HEK293 (cell line): ENCODE data around the gene TBC1D4.
A peak's percentile ranks its signal among the peaks of the same experiment; 100 is the strongest.

Source experiments
- FEZF1 ChIP-seq: fragments of 450-650 bp; formaldehyde crosslinking; IDR thresholded peaks from 2 replicates; pipeline ENCODE4 v1.5.1; 2016; ENCODE audit warnings: missing biosample characterization, missing genetic modification characterization
- GLIS2 ChIP-seq: fragments of 450-650 bp; formaldehyde crosslinking; IDR thresholded peaks from 2 replicates; pipeline ENCODE4 v1.5.1; 2016; ENCODE audit warnings: missing biosample characterization, missing genetic modification characterization
- IKZF3 ChIP-seq: fragments of 450-650 bp; IDR thresholded peaks from 2 replicates; pipeline ENCODE4 v1.5.0; 2018; ENCODE audit warnings: missing biosample characterization, mild to moderate bottlenecking, missing genetic modification characterization, moderate library complexity
- KLF10 ChIP-seq: fragments of 450-650 bp; IDR thresholded peaks from 2 replicates; pipeline ENCODE4 v1.5.1; 2018; ENCODE audit warnings: missing biosample characterization, mild to moderate bottlenecking, missing genetic modification characterization
- OVOL3 ChIP-seq: fragments of 450-650 bp; formaldehyde crosslinking; IDR thresholded peaks from 2 replicates; pipeline ENCODE4 v1.5.1; 2016; ENCODE audit warnings: missing biosample characterization, missing genetic modification characterization
- ZBTB1 ChIP-seq: fragments of 450-650 bp; formaldehyde crosslinking; IDR thresholded peaks from 2 replicates; pipeline ENCODE4 v1.5.1; 2016; ENCODE audit warnings: missing biosample characterization, missing genetic modification characterization
- ZBTB8A ChIP-seq: fragments of 450-650 bp; formaldehyde crosslinking; IDR thresholded peaks from 2 replicates; pipeline ENCODE4 v1.5.1; 2016; ENCODE audit warnings: missing biosample characterization, missing genetic modification characterization
- ZFP3 ChIP-seq: fragments of 450-650 bp; formaldehyde crosslinking; IDR thresholded peaks from 2 replicates; pipeline ENCODE4 v1.5.1; 2016; ENCODE audit warnings: low read depth, missing biosample characterization, missing genetic modification characterization
- ZFP69B ChIP-seq: fragments of 450-650 bp; formaldehyde crosslinking; IDR thresholded peaks from 2 replicates; pipeline ENCODE4 v1.5.1; 2016; ENCODE audit warnings: missing biosample characterization, missing genetic modification characterization
- ZIC2 ChIP-seq: fragments of 450-650 bp; formaldehyde crosslinking; IDR thresholded peaks from 2 replicates; pipeline ENCODE4 v1.5.1; 2016; ENCODE audit warnings: missing biosample characterization, missing genetic modification characterization
- ZNF132 ChIP-seq: fragments of 450-650 bp; formaldehyde crosslinking; IDR thresholded peaks from 2 replicates; pipeline ENCODE4 v1.5.1; 2017; ENCODE audit warnings: missing biosample characterization, missing genetic modification characterization, borderline replicate concordance
- ZNF138 ChIP-seq: fragments of 450-650 bp; formaldehyde crosslinking; IDR thresholded peaks from 2 replicates; pipeline ENCODE4 v1.5.1; 2016; ENCODE audit warnings: missing biosample characterization, missing genetic modification characterization, borderline replicate concordance
- ZNF175 ChIP-seq: fragments of 450-650 bp; formaldehyde crosslinking; IDR thresholded peaks from 2 replicates; pipeline ENCODE4 v1.5.1; 2016; ENCODE audit warnings: missing biosample characterization, missing genetic modification characterization
- ZNF211 ChIP-seq: fragments of 450-650 bp; formaldehyde crosslinking; IDR thresholded peaks from 2 replicates; pipeline ENCODE4 v1.5.1; 2016; ENCODE audit warnings: low read depth, missing biosample characterization, missing genetic modification characterization
- ZNF239 ChIP-seq: fragments of 450-650 bp; formaldehyde crosslinking; IDR thresholded peaks from 2 replicates; pipeline ENCODE4 v1.5.1; 2016; ENCODE audit warnings: missing biosample characterization, missing genetic modification characterization
- ZNF324 ChIP-seq: fragments of 450-650 bp; formaldehyde crosslinking; IDR thresholded peaks from 2 replicates; pipeline ENCODE4 v1.5.1; 2016; ENCODE audit warnings: missing biosample characterization, missing genetic modification characterization
- ZNF335 ChIP-seq: fragments of 450-650 bp; formaldehyde crosslinking; conservative IDR thresholded peaks from 2 replicates; pipeline ENCODE4 v1.5.1; 2016; ENCODE audit warnings: missing biosample characterization, missing genetic modification characterization
- ZNF354C ChIP-seq: fragments of 450-650 bp; formaldehyde crosslinking; IDR thresholded peaks from 2 replicates; pipeline ENCODE4 v1.5.1; 2016; ENCODE audit warnings: missing biosample characterization, missing genetic modification characterization, low read depth, borderline replicate concordance
- ZNF549 ChIP-seq: fragments of 450-650 bp; IDR thresholded peaks from 2 replicates; pipeline ENCODE4 v1.5.1; 2018; ENCODE audit warnings: missing biosample characterization, missing genetic modification characterization, mild to moderate bottlenecking, inconsistent platforms, moderate library complexity
- ZNF747 ChIP-seq: fragments of 450-650 bp; formaldehyde crosslinking; IDR thresholded peaks from 2 replicates; pipeline ENCODE4 v1.5.1; 2016; ENCODE audit warnings: missing biosample characterization, missing genetic modification characterization
- ZNF768 ChIP-seq: fragments of 450-650 bp; formaldehyde crosslinking; IDR thresholded peaks from 2 replicates; pipeline ENCODE4 v1.5.1; 2018; ENCODE audit warnings: missing biosample characterization, mild to moderate bottlenecking, missing genetic modification characterization
- ZNF843 ChIP-seq: fragments of 450-650 bp; formaldehyde crosslinking; IDR thresholded peaks from 2 replicates; pipeline ENCODE4 v1.5.1; 2016; ENCODE audit warnings: missing biosample characterization, missing genetic modification characterization
- TF ChIP-seq, protein P1 (sequence below): fragments of 450-650 bp; formaldehyde crosslinking; IDR thresholded peaks from 2 replicates; pipeline ENCODE4 v1.5.1; 2016; ENCODE audit warnings: missing biosample characterization, missing genetic modification characterization
- TF ChIP-seq, protein P2 (sequence below): fragments of 450-650 bp; formaldehyde crosslinking; IDR thresholded peaks from 2 replicates; pipeline ENCODE4 v1.5.1; 2016; ENCODE audit warnings: missing biosample characterization, missing genetic modification characterization
- TF ChIP-seq, protein P3 (sequence below): fragments of 450-650 bp; formaldehyde crosslinking; IDR thresholded peaks from 2 replicates; pipeline ENCODE4 v1.5.1; 2016; ENCODE audit warnings: missing biosample characterization, missing genetic modification characterization
- TF ChIP-seq, protein P4 (sequence below): fragments of 450-650 bp; formaldehyde crosslinking; IDR thresholded peaks from 2 replicates; pipeline ENCODE4 v1.5.1; 2016; ENCODE audit warnings: missing biosample characterization, missing genetic modification characterization
- TF ChIP-seq, protein P5 (sequence below): fragments of 450-650 bp; formaldehyde crosslinking; conservative IDR thresholded peaks from 2 replicates; pipeline ENCODE4 v1.5.1; 2016; ENCODE audit warnings: low read depth, missing biosample characterization, missing genetic modification characterization

Gene TBC1D4

DNA sequence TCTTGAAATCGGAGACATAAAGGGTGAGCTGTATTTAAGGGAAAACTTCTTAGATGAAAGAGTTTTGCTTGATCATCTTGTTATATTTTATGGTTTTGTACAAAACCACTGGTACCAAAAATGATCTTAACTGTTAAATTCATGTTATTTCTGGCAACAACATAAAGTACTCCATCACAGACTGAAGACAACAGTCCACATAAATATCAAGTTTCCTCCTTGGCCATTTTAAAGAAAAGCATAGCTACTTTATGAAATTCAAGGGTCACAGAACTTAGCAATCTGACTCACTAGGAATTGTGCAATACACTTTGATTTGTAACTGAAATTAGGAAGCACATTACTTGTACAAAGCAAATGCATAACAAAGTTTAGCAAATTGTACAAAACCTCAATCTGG lies 66.3 kb downstream of the TBC1D4 start (continued):
- TF ChIP-seq, protein P1, sequence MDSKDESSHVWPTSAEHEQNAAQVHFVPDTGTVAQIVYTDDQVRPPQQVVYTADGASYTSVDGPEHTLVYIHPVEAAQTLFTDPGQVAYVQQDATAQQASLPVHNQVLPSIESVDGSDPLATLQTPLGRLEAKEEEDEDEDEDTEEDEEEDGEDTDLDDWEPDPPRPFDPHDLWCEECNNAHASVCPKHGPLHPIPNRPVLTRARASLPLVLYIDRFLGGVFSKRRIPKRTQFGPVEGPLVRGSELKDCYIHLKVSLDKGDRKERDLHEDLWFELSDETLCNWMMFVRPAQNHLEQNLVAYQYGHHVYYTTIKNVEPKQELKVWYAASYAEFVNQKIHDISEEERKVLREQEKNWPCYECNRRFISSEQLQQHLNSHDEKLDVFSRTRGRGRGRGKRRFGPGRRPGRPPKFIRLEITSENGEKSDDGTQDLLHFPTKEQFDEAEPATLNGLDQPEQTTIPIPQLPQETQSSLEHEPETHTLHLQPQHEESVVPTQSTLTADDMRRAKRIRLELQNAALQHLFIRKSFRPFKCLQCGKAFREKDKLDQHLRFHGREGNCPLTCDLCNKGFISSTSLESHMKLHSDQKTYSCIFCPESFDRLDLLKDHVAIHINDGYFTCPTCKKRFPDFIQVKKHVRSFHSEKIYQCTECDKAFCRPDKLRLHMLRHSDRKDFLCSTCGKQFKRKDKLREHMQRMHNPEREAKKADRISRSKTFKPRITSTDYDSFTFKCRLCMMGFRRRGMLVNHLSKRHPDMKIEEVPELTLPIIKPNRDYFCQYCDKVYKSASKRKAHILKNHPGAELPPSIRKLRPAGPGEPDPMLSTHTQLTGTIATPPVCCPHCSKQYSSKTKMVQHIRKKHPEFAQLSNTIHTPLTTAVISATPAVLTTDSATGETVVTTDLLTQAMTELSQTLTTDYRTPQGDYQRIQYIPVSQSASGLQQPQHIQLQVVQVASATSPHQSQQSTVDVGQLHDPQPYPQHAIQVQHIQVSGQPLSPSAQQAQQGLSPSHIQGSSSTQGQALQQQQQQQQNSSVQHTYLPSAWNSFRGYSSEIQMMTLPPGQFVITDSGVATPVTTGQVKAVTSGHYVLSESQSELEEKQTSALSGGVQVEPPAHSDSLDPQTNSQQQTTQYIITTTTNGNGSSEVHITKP (tag by site-specific recombination) = no peak
- peak; percentile 91 for TF ChIP-seq FEZF1
- 0 out of 2 replicates have a peak, but pooled peaks have one; percentile 10 for TF ChIP-seq IKZF3 (tag by site-specific recombination)
- TF ChIP-seq, protein P2, sequence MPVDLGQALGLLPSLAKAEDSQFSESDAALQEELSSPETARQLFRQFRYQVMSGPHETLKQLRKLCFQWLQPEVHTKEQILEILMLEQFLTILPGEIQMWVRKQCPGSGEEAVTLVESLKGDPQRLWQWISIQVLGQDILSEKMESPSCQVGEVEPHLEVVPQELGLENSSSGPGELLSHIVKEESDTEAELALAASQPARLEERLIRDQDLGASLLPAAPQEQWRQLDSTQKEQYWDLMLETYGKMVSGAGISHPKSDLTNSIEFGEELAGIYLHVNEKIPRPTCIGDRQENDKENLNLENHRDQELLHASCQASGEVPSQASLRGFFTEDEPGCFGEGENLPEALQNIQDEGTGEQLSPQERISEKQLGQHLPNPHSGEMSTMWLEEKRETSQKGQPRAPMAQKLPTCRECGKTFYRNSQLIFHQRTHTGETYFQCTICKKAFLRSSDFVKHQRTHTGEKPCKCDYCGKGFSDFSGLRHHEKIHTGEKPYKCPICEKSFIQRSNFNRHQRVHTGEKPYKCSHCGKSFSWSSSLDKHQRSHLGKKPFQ (tag by site-specific recombination) = 0 out of 2 replicates have a peak, but pooled peaks have one; percentile 31
- TF ChIP-seq ZNF211 (tag by site-specific recombination) = no peak
- TF ChIP-seq ZNF175 (tag by site-specific recombination) = no peak
- TF ChIP-seq ZIC2 (tag by site-specific recombination) = no peak
- no peak for TF ChIP-seq ZNF138
- TF ChIP-seq ZNF324 (tag by site-specific recombination) = no peak
- TF ChIP-seq, protein P3, sequence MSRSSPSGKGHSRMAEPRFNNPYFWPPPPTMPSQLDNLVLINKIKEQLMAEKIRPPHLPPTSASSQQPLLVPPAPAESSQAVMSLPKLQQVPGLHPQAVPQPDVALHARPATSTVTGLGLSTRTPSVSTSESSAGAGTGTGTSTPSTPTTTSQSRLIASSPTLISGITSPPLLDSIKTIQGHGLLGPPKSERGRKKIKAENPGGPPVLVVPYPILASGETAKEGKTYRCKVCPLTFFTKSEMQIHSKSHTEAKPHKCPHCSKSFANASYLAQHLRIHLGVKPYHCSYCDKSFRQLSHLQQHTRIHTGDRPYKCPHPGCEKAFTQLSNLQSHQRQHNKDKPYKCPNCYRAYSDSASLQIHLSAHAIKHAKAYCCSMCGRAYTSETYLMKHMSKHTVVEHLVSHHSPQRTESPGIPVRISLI = no peak
- TF ChIP-seq ZFP3 (tag by site-specific recombination) = no peak
- no peak for TF ChIP-seq ZNF549 (tag by site-specific recombination)
- TF ChIP-seq, protein P4, sequence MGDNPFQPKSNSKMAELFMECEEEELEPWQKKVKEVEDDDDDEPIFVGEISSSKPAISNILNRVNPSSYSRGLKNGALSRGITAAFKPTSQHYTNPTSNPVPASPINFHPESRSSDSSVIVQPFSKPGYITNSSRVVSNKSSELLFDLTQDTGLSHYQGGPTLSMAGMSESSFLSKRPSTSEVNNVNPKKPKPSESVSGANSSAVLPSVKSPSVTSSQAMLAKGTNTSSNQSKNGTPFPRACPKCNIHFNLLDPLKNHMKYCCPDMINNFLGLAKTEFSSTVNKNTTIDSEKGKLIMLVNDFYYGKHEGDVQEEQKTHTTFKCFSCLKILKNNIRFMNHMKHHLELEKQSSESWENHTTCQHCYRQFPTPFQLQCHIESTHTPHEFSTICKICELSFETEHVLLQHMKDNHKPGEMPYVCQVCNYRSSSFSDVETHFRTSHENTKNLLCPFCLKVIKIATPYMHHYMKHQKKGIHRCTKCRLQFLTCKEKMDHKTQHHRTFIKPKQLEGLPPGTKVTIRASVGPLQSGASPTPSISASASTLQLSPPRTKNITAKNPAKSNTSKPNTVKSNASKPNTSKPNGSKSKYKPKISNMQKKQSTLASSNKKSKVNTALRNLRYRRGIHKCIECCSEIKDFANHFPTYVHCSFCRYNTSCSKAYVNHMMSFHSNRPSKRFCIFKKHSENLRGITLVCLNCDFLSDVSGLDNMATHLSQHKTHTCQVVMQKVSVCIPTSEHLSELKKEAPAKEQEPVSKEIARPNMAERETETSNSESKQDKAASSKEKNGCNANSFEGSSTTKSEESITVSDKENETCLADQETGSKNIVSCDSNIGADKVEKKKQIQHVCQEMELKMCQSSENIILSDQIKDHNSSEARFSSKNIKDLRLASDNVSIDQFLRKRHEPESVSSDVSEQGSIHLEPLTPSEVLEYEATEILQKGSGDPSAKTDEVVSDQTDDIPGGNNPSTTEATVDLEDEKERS (tag by site-specific recombination) = no peak
- TF ChIP-seq ZFP69B = peak; percentile 31; the same call in 1 of the 2 replicates
- peak; percentile 61; the same call in 1 of the 2 replicates for TF ChIP-seq OVOL3
- TF ChIP-seq ZNF335 (tag by site-specific recombination) = no peak
- TF ChIP-seq ZNF354C = no peak
- no peak for TF ChIP-seq ZNF239 (tag by site-specific recombination)
- TF ChIP-seq ZBTB8A (tag by site-specific recombination) = no peak
- TF ChIP-seq GLIS2 = no peak
- TF ChIP-seq ZBTB1 (tag by site-specific recombination) = no peak
- TF ChIP-seq ZNF132 (tag by site-specific recombination) = no peak
- TF ChIP-seq ZNF843 (tag by site-specific recombination) = peak; percentile 68
- no peak for TF ChIP-seq ZNF768 (tag by site-specific recombination)
- TF ChIP-seq, protein P5, sequence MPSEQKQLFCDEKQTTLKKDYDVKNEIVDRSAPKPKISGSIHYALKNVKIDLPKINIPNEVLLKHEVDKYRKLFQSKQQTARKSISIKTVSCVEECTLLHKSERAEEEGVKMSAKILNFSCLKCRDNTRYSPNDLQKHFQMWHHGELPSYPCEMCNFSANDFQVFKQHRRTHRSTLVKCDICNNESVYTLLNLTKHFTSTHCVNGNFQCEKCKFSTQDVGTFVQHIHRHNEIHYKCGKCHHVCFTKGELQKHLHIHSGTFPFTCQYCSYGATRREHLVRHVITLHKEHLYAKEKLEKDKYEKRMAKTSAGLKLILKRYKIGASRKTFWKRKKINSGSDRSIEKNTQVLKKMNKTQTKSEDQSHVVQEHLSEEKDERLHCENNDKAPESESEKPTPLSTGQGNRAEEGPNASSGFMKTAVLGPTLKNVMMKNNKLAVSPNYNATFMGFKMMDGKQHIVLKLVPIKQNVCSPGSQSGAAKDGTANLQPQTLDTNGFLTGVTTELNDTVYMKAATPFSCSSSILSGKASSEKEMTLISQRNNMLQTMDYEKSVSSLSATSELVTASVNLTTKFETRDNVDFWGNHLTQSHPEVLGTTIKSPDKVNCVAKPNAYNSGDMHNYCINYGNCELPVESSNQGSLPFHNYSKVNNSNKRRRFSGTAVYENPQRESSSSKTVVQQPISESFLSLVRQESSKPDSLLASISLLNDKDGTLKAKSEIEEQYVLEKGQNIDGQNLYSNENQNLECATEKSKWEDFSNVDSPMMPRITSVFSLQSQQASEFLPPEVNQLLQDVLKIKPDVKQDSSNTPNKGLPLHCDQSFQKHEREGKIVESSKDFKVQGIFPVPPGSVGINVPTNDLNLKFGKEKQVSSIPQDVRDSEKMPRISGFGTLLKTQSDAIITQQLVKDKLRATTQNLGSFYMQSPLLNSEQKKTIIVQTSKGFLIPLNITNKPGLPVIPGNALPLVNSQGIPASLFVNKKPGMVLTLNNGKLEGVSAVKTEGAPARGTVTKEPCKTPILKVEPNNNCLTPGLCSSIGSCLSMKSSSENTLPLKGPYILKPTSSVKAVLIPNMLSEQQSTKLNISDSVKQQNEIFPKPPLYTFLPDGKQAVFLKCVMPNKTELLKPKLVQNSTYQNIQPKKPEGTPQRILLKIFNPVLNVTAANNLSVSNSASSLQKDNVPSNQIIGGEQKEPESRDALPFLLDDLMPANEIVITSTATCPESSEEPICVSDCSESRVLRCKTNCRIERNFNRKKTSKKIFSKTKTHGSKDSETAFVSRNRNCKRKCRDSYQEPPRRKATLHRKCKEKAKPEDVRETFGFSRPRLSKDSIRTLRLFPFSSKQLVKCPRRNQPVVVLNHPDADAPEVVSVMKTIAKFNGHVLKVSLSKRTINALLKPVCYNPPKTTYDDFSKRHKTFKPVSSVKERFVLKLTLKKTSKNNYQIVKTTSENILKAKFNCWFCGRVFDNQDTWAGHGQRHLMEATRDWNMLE (tag by site-specific recombination) = no peak
- no peak for TF ChIP-seq ZNF747 (tag by site-specific recombination)
- TF ChIP-seq KLF10 (tag by site-specific recombination) = 0 out of 2 replicates have a peak, but pooled peaks have one; percentile 4
